Measurements from ENCODE around the gene OR1J2. TPM values are rescaled to one million over a fixed set of nuclear protein-coding genes. Genes with fewer than 3 reads are reported as not detected.

Gene OR1J2
- total and polyA plus RNA-seq, 9 of the 15 experiments (the other 6 are each of a cell fraction or from before 2014, with no cell fraction given), result not detected

DNA sequence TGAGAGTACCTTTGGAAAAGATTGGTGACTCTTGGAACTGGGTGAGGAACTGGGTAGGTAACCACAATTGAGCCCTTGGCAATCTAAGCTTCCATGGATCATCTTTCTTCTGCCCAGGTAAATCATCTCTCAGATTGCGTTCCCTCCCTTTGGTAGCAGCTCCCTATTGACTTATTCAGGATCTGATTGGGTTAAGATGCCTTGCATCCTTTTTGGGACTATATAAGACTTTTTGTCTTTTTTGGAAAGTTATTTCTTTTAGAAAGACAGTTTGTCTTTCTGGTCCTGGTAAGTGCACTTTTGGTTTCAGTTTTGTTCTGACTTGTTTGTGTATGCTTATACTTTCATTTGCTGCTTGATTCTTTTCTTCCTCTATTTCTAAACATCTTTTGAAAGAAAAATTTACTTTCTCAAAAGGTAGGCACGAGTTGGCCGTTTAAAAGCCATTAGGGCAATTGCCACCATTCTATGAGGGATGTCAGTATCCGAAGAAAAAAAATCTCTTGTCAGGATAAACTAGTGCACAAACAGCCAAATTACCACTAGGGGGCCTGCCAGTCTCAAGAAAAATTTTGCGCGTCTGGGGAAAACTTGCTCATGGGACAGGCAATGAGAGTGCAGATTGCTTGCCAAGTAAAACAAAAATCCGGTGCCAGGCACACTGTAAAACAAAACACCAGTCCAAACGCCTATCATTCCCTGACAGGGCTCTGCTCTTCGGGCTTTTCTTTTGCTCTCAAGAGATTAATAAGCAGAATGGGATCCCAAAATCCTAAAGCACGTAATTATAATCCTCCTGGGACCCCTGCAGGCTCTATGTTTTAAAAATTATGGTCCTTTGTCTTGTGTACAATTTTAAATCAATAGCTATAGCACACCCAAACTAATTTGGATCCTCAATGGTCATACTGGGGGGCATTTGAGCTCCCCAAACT, 45.7 kb upstream of the OR1J2 start (continued):
- peak; percentile 22; the same call in 1 of the 2 replicates for TF ChIP-seq C11orf30 (IDR thresholded peaks at IDR 0.05; ENCODE audit: low read depth)
- no peak for TF ChIP-seq RBFOX2 (IDR thresholded peaks at IDR 0.05; ENCODE audit: low read depth, low read length)
- TF ChIP-seq MCM5 (IDR thresholded peaks at IDR 0.05; ENCODE audit: low read depth), result no peak
- 0 out of 2 replicates have a peak, but pooled peaks have one; percentile 14 for TF ChIP-seq MAFK (IDR thresholded peaks at IDR 0.05; ENCODE audit: low read length)
- 0 out of 2 replicates have a peak, but pooled peaks have one; percentile 25 for TF ChIP-seq CC2D1A (IDR thresholded peaks at IDR 0.05)
- TF ChIP-seq ZNF316 (IDR thresholded peaks at IDR 0.05), result peak; percentile 40; the same call in 1 of the 2 replicates
- no peak for TF ChIP-seq MEIS2 (IDR thresholded peaks at IDR 0.05; ENCODE audit: partially characterized antibody)
- TF ChIP-seq ARID2 (IDR thresholded peaks at IDR 0.05), result peak; percentile 38; the same call in 1 of the 2 replicates
- TF ChIP-seq DEAF1 (CRISPR knock-in tag; IDR thresholded peaks at IDR 0.05), result peak; percentile 61
- peak; percentile 33; the same call in 1 of the 2 replicates for TF ChIP-seq MAFF (IDR thresholded peaks at IDR 0.05; ENCODE audit: low read length)
- TF ChIP-seq MAFG (tag; conservative IDR thresholded peaks at IDR 0.05), result 0 out of 2 replicates have a peak, but pooled peaks have one; percentile 7
- no peak for TF ChIP-seq ZNF644 (tag; IDR thresholded peaks at IDR 0.05; ENCODE audit: low read depth)
- TF ChIP-seq, protein P1, sequence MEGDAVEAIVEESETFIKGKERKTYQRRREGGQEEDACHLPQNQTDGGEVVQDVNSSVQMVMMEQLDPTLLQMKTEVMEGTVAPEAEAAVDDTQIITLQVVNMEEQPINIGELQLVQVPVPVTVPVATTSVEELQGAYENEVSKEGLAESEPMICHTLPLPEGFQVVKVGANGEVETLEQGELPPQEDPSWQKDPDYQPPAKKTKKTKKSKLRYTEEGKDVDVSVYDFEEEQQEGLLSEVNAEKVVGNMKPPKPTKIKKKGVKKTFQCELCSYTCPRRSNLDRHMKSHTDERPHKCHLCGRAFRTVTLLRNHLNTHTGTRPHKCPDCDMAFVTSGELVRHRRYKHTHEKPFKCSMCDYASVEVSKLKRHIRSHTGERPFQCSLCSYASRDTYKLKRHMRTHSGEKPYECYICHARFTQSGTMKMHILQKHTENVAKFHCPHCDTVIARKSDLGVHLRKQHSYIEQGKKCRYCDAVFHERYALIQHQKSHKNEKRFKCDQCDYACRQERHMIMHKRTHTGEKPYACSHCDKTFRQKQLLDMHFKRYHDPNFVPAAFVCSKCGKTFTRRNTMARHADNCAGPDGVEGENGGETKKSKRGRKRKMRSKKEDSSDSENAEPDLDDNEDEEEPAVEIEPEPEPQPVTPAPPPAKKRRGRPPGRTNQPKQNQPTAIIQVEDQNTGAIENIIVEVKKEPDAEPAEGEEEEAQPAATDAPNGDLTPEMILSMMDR (IDR thresholded peaks at IDR 0.05 in 2 of 3, conservative IDR thresholded peaks at IDR 0.05 in 1 of 3; ENCODE audit: insufficient read depth in 2 of 3, low read depth in 1 of 3, low read length in 3 of 3), result peak; percentile 73 to 92 (median 78)

All from K562 (cell line).